HG03460 (cell line): ENCODE results near the gene KAT6B.
"Not testable (repeated sequence)": the region's sequence is repeated elsewhere in the genome, so short reads cannot be mapped to it uniquely, and the experiment has no call there.

ENCODE experiments used
- ATAC-seq: cut with Tn5 transposase; IDR thresholded peaks from one replicate; pipeline ENCODE4 v1.9.1; 2021; ENCODE audit not compliant: unreplicated experiment

The KAT6B gene

GRCh38 chr10:75032119-75032518 is 205.7 kb downstream of the KAT6B start:
- no peak for ATAC-seq

DNA sequence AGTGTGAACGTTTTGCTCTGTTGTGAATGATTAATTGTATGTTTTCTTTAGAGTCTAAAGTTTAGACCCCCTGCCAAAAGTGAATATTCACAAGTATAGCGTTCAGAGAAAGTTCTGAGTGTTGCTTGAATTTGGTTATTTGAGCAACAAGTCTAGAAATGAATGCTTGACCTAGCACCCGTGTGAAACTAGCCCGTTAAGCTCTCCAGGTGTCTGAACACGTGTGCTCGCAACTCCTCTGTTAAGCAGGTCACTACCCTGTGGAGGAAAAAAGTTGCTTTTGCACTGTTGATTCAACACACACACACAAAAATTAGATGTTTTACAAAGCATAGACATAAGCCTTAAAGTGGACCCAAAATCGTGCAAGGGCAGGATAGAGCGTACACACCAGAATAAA is 206.4 kb downstream of the KAT6B start:
- no peak for ATAC-seq

DNA sequence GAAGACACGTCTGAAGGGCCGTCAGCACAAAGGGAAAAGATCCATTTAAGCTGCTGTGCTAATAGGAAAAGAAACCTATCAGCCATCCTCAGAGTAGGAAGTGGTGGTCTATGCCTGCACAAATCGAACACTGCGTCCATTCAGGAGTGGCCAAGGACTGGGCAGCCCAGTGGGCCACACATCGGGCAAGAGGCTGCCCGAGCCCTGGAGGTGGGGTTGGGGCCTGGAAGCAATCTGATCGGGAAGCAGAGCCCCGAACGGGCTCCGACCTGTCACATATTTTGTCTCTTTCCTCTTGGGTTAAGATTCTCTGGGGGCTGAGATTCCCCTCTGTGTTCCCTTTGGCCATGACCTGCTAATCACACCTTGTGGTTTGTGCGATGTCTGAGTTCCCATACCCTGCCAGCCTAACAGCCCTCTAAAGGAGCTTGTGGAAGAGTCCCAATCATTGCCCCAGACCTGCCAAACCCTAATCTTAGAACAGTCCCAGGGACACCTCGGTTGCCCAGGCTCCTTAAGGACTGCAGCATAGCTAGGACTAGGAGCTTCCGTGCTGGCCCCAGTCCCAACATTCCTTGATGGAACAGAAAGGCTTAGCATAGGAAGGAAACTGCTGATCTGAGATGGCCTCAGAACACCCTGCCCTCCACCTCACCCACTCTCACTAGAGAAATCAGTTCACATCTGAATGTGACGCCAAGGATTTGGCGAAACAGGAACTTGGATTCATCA is 207.2 kb downstream of the KAT6B start:
- ATAC-seq = no peak

DNA sequence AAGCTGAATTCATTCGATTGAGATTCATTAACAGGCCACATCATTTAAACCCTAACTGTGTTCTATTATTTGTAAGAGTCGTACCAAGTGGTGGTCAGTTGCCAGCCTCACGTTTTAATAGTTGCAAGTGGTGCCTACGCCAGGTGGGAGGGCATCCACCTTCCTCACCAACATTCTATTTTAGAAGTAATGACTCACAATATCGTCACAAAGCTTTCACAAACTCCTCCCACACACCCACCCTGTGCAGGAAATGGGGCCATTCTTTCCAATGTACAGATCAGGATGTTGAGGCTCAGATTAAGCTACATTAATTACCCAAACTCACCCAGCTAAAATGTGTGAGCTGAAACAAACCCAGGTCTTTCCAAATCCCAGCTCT is 207.7 kb downstream of the KAT6B start:
- no peak for ATAC-seq

- ATAC-seq = no peak
Observed at GRCh38 chr10:75034714-75035258, 208.4 kb downstream of the KAT6B start.

DNA sequence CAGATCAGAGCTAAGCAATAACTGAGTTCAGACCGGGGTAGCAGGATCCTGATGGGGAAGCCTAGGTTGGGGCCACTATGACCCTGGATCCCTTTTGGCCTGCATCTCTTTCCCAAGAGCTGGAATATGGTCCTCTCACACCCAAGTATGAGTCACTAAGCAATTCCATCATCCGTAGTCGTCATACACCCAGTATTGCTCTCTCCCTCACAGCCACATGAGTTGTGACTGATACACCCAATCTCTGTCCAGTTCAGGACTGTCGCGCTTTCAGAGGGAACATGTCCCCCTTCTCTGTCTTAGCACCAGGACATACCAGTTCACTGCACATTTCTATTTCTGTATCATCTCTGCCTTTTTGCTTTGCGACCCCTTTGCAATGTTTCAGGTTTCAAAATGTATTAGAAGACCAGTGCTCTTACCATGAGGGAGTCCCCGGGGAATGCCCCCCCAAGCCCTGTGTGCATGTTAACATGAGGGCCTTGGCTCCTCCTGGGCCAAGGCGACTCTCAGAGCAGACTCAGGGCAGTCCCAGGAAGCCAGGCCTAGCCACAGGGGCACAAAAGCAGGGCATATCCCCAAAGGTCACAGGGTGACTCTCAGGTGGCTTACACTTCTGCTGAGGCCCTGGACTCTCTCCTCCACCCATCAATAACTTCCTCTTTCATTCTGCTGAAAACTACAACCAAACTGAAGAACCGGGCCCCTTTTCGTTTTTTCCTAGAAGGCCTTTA is 209.7 kb downstream of the KAT6B start:
- ATAC-seq = no peak

DNA sequence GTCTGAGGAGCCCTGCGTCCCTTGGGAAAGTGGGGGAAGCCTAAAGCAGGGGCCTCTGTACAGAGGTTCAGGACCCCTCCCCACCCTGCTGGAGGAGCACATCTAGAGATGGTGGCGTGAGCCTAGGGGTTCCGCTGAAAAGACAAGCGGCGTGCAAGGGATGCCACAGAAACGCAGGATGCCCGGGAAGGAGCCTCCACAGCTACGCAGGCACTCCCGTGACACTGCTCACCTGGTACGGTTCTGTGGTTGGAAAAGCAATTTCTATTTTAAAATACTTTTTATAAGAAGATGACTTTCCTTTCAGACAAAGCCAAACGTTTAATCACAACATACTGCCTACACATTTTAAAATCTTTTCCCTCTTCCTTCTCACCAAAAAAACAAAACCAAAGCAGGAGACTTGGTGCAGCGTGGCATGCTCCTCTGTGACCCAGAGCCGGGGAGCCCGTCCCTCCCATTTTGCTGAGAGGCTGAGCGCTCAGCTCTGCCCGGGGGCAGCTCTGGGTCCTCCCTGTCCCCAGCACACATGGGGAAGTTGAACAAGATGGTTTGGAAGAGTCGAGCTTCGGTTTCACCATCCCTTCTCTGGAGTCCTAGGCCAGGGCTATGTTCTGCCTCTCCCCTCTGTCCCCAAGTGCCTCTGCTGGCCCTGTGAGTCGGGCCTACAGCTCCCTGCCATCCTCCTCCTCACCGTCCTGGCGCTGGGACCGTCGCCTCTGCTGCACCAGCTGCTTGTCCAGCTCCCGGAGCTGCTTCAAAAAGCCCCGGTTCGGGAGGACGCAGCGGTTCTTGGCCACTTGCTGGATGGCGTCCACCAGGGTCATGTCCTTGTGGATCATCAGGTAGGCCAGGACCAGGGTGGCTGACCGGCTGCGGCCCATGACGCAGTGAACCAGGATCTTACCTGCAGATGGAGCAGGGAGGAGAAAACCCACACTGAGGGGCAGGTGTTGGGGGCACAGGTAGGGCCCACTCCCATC is 211.1 kb downstream of the KAT6B start:
- ATAC-seq = no peak

GRCh38 chr10:75038335-75038734 is 211.9 kb downstream of the KAT6B start:
- no peak for ATAC-seq

GRCh38 chr10:75040576-75040975 is 214.2 kb downstream of the KAT6B start:
- ATAC-seq = no peak

GRCh38 chr10:75042292-75042974 is 216.0 kb downstream of the KAT6B start:
- ATAC-seq = no peak

DNA sequence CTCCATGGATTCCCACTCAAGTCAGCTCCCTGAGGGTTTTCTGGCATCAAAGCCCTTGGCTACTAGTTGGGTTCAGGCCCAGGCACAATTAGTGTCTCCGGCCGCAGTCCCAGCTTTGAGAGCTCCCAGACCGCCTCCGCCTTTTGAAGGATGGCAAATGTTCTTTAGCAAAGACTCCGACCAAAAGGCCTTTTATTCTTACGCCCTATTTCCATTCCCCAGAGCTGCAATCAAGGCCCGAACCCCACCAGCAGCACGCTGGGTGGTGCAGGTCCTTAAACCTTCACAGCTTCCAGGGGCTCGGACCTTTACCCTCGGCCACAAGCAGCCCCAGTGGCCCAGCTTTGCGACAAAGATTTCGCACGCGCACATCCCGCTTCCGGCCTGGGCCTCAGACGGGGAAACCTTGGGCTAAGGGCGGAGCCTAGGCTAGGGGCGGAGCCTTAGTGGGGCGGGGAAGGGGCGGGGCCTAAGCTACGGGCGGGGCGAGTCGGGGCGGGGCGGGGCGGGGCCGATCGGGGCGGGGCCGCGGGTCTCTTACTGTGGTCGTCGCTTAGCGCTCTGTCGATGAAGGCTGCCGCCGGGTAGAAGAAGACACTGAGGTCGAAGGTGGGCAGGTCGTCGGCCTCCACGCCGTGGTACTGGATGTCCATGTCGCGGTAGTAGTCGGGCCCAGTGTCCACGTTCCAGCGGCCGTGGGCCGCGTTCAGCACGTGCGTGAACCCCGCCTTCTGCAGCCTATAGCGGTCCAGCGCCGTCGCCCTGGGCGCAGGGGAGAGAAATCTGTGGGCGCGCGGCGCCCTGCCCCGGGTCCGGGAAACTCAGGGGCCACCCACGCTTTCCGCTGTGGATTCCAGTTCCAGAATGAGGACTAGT is 217.1 kb downstream of the KAT6B start:
- no peak for ATAC-seq

GRCh38 chr10:75048669-75049098 is 222.3 kb downstream of the KAT6B start:
- ATAC-seq = no peak

DNA sequence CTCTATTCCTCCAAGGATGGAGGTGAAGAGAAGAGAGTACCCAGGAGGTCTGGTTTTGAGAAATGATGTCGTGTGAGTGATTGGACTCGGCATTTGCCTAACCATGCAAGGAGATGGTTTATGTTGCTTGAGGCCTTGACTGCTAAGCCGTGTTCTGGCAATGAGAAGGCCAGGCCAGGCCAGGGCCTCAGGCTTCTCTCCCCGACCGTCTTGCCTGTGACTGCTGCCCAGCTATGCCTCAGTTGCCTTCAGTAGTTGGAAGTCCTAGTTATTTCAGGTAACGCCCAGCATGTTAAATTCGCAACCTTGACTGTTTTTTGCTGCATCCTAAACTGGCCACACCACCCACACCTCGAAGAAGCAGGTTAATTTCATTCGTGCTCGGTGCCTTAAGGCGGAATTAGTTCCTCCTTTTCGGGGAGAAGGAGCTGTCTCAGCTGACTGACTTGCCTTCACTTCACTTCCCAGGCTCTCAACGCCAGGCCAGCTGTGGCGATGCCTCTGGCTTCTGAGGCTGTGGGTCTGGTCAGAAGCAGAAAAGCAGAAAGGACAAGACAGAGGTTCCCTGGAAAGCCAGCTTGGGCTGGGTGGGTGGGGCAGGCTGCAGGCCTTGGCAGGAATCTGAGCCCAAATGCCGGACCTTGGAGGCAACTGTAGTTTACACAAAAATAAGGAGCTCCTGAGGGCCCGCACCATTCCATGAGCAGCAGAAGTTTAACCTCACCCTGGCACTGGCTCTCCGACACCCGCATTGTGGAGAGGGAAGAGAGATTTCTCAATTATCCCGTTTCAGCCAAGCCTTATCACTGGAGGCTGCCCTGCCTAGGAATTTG is 223.1 kb downstream of the KAT6B start:
- ATAC-seq = no peak

GRCh38 chr10:75050149-75050919 is 223.9 kb downstream of the KAT6B start:
- no peak for ATAC-seq

GRCh38 chr10:75051308-75051707 is 224.9 kb downstream of the KAT6B start:
- ATAC-seq = no peak

- not testable (repeated sequence) for ATAC-seq
Observed at GRCh38 chr10:75055896-75056406, 229.6 kb downstream of the KAT6B start.

DNA sequence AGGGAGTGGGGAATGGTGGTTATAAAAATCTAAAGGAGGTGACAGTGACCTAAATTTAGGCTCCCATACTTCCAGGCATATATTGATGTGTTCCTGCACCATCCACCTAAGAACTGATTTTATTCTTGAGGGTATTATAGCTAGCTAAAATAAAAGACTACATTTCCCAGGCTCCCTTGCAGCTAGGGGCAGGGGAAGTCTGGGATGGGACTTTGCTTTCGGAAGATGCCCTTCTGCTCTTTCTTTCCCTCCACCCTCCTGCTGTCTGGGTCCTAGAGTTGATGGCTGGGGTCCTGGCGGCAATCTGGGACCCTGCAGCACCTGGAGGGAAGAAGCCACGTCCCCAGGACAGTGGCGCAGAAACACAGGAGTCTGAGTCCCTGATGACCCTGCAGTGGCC is 231.3 kb downstream of the KAT6B start:
- ATAC-seq = no peak

DNA sequence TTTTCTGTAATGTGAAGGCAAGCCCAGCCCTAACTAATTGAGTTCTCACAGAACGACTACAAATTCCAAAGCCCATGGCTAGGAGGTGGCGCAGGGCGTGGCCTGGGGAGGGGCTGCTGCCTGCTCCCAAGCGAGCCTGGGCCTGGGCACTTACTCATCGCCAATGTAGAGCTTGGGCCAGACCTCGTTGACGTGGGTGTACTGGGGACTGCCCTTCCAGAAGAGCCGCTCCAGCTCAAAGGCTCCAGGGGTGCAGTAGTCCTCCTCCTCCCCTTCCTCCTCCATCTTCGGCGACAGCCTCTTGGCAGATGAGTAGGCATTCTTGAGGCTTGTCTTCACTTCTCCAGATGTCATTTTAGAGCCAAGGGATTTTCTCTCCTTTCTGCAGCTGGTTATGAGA is 231.8 kb downstream of the KAT6B start:
- no peak for ATAC-seq
